GM23338 (cell line): Measurements from ENCODE around the gene ARHGEF39. TPM values are rescaled to one million over a fixed set of nuclear protein-coding genes. Genes with fewer than 3 reads are reported as not detected.

Experiments
- ATAC-seq: fragments of 200-7000 bp; cut with Tn5 transposase; 3 replicates; pipeline ENCODE4 v1.9.1; 2020
- DNase-seq: peaks from one replicate; pipeline ENCODE4 v3.0.0-alpha.2; 2015; ENCODE audit warnings: low spot score
- H2AFZ ChIP-seq: fragments of 200-600 bp; sonication (generic); 2 replicates; pipeline ENCODE4 v1.8.0; 2016; ENCODE audit warnings: antibody characterized with exemption, mild to moderate bottlenecking, moderate library complexity
- H3F3A ChIP-seq: fragments of 200-600 bp; sonication (generic); replicated peaks from 2 replicates; pipeline ENCODE4 v1.8.0; 2017; ENCODE audit warnings: antibody characterized with exemption, mixed run types, low read depth
- H3K27ac ChIP-seq: fragments of 200-600 bp; sonication (generic); 2 replicates; pipeline ENCODE4 v1.6.1; 2016; ENCODE audit warnings: low read depth
- H3K27me3 ChIP-seq: fragments of 200-600 bp; sonication (generic); 2 replicates; pipeline ENCODE4 v1.8.0; 2016; ENCODE audit warnings: mild to moderate bottlenecking, mixed run types, moderate library complexity; ENCODE audit not compliant: insufficient read depth
- H3K36me3 ChIP-seq: fragments of 200-600 bp; sonication (generic); 2 replicates; pipeline ENCODE4 v1.8.0; 2016; ENCODE audit warnings: mild to moderate bottlenecking; ENCODE audit not compliant: insufficient read depth
- H3K4me1 ChIP-seq: fragments of 200-600 bp; sonication (generic); 2 replicates; pipeline ENCODE4 v1.8.0; 2016; ENCODE audit warnings: mild to moderate bottlenecking, moderate library complexity; ENCODE audit not compliant: insufficient read depth
- H3K4me2 ChIP-seq: fragments of 200-600 bp; sonication (generic); 2 replicates; pipeline ENCODE4 v1.7.1; 2017; ENCODE audit warnings: mixed run types
- H3K4me3 ChIP-seq: fragments of 200-600 bp; sonication (generic); 2 replicates; pipeline ENCODE4 v1.6.1; 2016; ENCODE audit warnings: mixed run types
- H3K79me2 ChIP-seq: fragments of 200-600 bp; sonication (generic); replicated peaks from 2 replicates; pipeline ENCODE4 v1.8.0; 2017; ENCODE audit warnings: mild to moderate bottlenecking; ENCODE audit not compliant: insufficient read depth
- H3K9me2 ChIP-seq: fragments of 200-600 bp; sonication (generic); 2 replicates; pipeline ENCODE4 v1.8.0; 2017; ENCODE audit not compliant: insufficient read depth
- H4K20me1 ChIP-seq: fragments of 200-600 bp; sonication (generic); replicated peaks from 2 replicates; pipeline ENCODE4 v1.8.0; 2017; ENCODE audit warnings: mild to moderate bottlenecking; ENCODE audit not compliant: insufficient read depth
- H3K27ac Mint-ChIP-seq: 2 replicates; pipeline ENCODE4 v1.8.0; 2020; ENCODE audit warnings: inconsistent platforms, mild to moderate bottlenecking, moderate library complexity, mixed read lengths
- H3K27me3 Mint-ChIP-seq: 3 replicates; pipeline ENCODE4 v1.8.0; 2022; ENCODE audit warnings: low read depth, mild to moderate bottlenecking, moderate library complexity, mixed read lengths, inconsistent platforms; ENCODE audit not compliant: insufficient read depth, poor library complexity
- H3K36me3 Mint-ChIP-seq: 3 replicates; pipeline ENCODE4 v1.8.0; 2021; ENCODE audit warnings: low read depth, mild to moderate bottlenecking, inconsistent platforms, moderate library complexity, mixed read lengths
- H3K4me1 Mint-ChIP-seq: 3 replicates; pipeline ENCODE4 v1.8.0; 2020; ENCODE audit warnings: mild to moderate bottlenecking, inconsistent platforms, mixed read lengths
- H3K4me3 Mint-ChIP-seq: 3 replicates; pipeline ENCODE4 v1.8.0; 2021; ENCODE audit warnings: moderate library complexity, mild to moderate bottlenecking, inconsistent platforms, mixed read lengths
- H3K9me3 Mint-ChIP-seq: 3 replicates; pipeline ENCODE4 v1.8.0; 2020; ENCODE audit warnings: moderate library complexity, mild to moderate bottlenecking, inconsistent platforms, mixed read lengths
- CREB1 ChIP-seq: fragments of 250-450 bp; sonication (Bioruptor Pico); IDR thresholded peaks from 2 replicates; pipeline ENCODE4 v1.5.0; 2020; ENCODE audit warnings: low read depth, mild to moderate bottlenecking, moderate library complexity
- CTCF ChIP-seq, 2 experiments: fragments of 200-600 bp in 1 of 2; sonication (generic) in 1 of 2; conservative IDR thresholded peaks; 2 replicates each; pipeline versions ENCODE4 v1.5.1 to v1.6.1; 2016 to 2017; ENCODE audit warnings: antibody characterized with exemption in 2 of 2, low read depth in 2 of 2, mild to moderate bottlenecking in 2 of 2, moderate library complexity in 1 of 2
- EZH2 ChIP-seq: fragments of 200-600 bp; sonication (generic); IDR thresholded peaks from one replicate; pipeline ENCODE4 v1.8.0; 2017; ENCODE audit warnings: antibody characterized with exemption, mild to moderate bottlenecking, low read depth; ENCODE audit not compliant: unreplicated experiment
- EZH2phosphoT487 ChIP-seq: fragments of 200-600 bp; sonication (generic); IDR thresholded peaks from one replicate; pipeline ENCODE4 v1.8.1; 2018; ENCODE audit warnings: antibody characterized with exemption; ENCODE audit not compliant: unreplicated experiment
- JUNB ChIP-seq: IDR thresholded peaks from one replicate; pipeline ENCODE4 v1.6.1; 2016; ENCODE audit warnings: antibody characterized with exemption; ENCODE audit not compliant: unreplicated experiment
- NANOG ChIP-seq: IDR thresholded peaks from 2 replicates; pipeline ENCODE4 v1.6.1; 2016; ENCODE audit warnings: antibody characterized with exemption, borderline replicate concordance
- POLR2AphosphoS5 ChIP-seq: IDR thresholded peaks from 2 replicates; pipeline ENCODE4 v1.6.1; 2016; ENCODE audit warnings: antibody characterized with exemption, low read depth
- REST ChIP-seq: IDR thresholded peaks from one replicate; pipeline ENCODE4 v1.6.1; 2018; ENCODE audit warnings: antibody characterized with exemption; ENCODE audit not compliant: unreplicated experiment
- STAT1 ChIP-seq: IDR thresholded peaks from one replicate; pipeline ENCODE4 v1.6.1; 2016; ENCODE audit warnings: antibody characterized with exemption; ENCODE audit not compliant: unreplicated experiment
- ZNF114 ChIP-seq: fragments of 250-450 bp; sonication (Bioruptor Pico); IDR thresholded peaks from 2 replicates; pipeline ENCODE4 v1.5.0; 2020; ENCODE audit warnings: mild to moderate bottlenecking, moderate library complexity
- ZNF331 ChIP-seq: fragments of 250-450 bp; sonication (Bioruptor Pico); IDR thresholded peaks from 2 replicates; pipeline ENCODE4 v1.5.0; 2020; ENCODE audit warnings: low read depth, mild to moderate bottlenecking, moderate library complexity
- polyA plus RNA-seq: library from polyadenylated mRNA; unstranded; fragments of >200 nt; fragmentation: Nextera tagmentation; extraction: Ambion mirVana; gene quantifications from 2 replicates; pipeline ENCODE4 v1.2.1, GENCODE V29; 2016
- total RNA-seq: library from RNA; depleted of rRNA; stranded (reverse); fragments of >200 nt; shearing (Covaris generic); gene quantifications from 2 replicates; pipeline ENCODE4 v1.2.3, GENCODE V29; 2014
- TF ChIP-seq, protein P1 (sequence below): IDR thresholded peaks from 2 replicates; pipeline ENCODE4 v1.6.1; 2016; ENCODE audit warnings: antibody characterized with exemption

ARHGEF39 gene
- total and polyA plus RNA-seq, 2 experiments from 2014 or later = 16.8 to 31.0 TPM

GRCh38 chr9:35712762-35713400 lies 47.9 kb upstream of the ARHGEF39 start:
- TF ChIP-seq CTCF (conservative IDR thresholded peaks at IDR 0.05; ENCODE audit: low read depth in 2 of 2) (peak in 1 of 2 experiments; percentile 45; a peak in 3 of 4 replicates), EZH2 (no peak)
- no peak overlapping the region for H3K27ac Mint-ChIP-seq

GRCh38 chr9:35711501-35712428 lies 46.8 kb upstream of the ARHGEF39 start:
- Histone ChIP-seq H4K20me1 (peaks cover 6% of the 10 kb centered on the region), H3K9me2 (no peaks in the 10 kb centered on the region), H3F3A (0 out of 2 replicates have a peak, but pooled peaks cover 3% of the 10 kb centered on the region), H3K4me2 (no peak overlapping the region), H3K27ac (no peak overlapping the region), H3K36me3 (peaks cover 51% of the 10 kb centered on the region), H3K4me1 (no peaks in the 10 kb centered on the region), H3K79me2 (no peaks in the 10 kb centered on the region), H3K27me3 (no peaks in the 10 kb centered on the region), H2AFZ (no peak overlapping the region), H3K4me3 (no peak overlapping the region)
- ATAC-seq = no peak
- peak overlapping the region; percentile 73 for H3K27ac Mint-ChIP-seq
- H3K27me3 Mint-ChIP-seq = peaks cover 6% of the 10 kb centered on the region
- H3K36me3 Mint-ChIP-seq = peaks cover 82% of the 10 kb centered on the region
- DNase-seq = no peak
- H3K9me3 Mint-ChIP-seq = no peaks in the 10 kb centered on the region
- peaks cover 4% of the 10 kb centered on the region; the same call in 2 of the 3 replicates for H3K4me1 Mint-ChIP-seq
- no peak overlapping the region for H3K4me3 Mint-ChIP-seq
- no peak for TF ChIP-seq POLR2AphosphoS5
- TF ChIP-seq NANOG = no peak
- TF ChIP-seq ZNF114 (CRISPR knock-in tag) = no peak
- TF ChIP-seq EZH2 = no peak
- no peak for TF ChIP-seq STAT1
- TF ChIP-seq REST = no peak
- TF ChIP-seq CTCF (conservative IDR thresholded peaks at IDR 0.05; ENCODE audit: low read depth in 2 of 2) = no peak
- TF ChIP-seq JUNB = no peak
- no peak for TF ChIP-seq CREB1 (CRISPR knock-in tag)
- TF ChIP-seq ZNF331 (CRISPR knock-in tag) = no peak
- TF ChIP-seq, protein P1, sequence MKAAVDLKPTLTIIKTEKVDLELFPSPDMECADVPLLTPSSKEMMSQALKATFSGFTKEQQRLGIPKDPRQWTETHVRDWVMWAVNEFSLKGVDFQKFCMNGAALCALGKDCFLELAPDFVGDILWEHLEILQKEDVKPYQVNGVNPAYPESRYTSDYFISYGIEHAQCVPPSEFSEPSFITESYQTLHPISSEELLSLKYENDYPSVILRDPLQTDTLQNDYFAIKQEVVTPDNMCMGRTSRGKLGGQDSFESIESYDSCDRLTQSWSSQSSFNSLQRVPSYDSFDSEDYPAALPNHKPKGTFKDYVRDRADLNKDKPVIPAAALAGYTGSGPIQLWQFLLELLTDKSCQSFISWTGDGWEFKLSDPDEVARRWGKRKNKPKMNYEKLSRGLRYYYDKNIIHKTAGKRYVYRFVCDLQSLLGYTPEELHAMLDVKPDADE = no peak
- TF ChIP-seq EZH2phosphoT487 = no peak

More at GRCh38 chr9:35712762-35713400, 47.9 kb upstream of the ARHGEF39 start:
- ATAC-seq (peak; percentile 65), DNase-seq (peak; percentile 28)
- peaks cover 6% of the 10 kb centered on the region for H4K20me1 ChIP-seq
- peaks cover 6% of the 10 kb centered on the region for H3K27me3 Mint-ChIP-seq
- H3K4me1 ChIP-seq = no peaks in the 10 kb centered on the region
- no peak overlapping the region for H3K4me3 Mint-ChIP-seq
- H3K9me3 Mint-ChIP-seq = no peaks in the 10 kb centered on the region
- H3F3A ChIP-seq = 0 out of 2 replicates have a peak, but pooled peaks cover 3% of the 10 kb centered on the region
- H3K4me2 ChIP-seq = no peak overlapping the region
- peaks cover 81% of the 10 kb centered on the region for H3K36me3 Mint-ChIP-seq
- no peak overlapping the region for H3K4me3 ChIP-seq
- H3K27me3 ChIP-seq = no peaks in the 10 kb centered on the region
- H3K27ac ChIP-seq = no peak overlapping the region
- H2AFZ ChIP-seq = no peak overlapping the region
- no peaks in the 10 kb centered on the region for H3K9me2 ChIP-seq
- peaks cover 51% of the 10 kb centered on the region for H3K36me3 ChIP-seq
- no peaks in the 10 kb centered on the region for H3K79me2 ChIP-seq
- H3K4me1 Mint-ChIP-seq = peaks cover 4% of the 10 kb centered on the region; the same call in 2 of the 3 replicates
